ENCODE measurements around the gene MICAL3.

DNA sequence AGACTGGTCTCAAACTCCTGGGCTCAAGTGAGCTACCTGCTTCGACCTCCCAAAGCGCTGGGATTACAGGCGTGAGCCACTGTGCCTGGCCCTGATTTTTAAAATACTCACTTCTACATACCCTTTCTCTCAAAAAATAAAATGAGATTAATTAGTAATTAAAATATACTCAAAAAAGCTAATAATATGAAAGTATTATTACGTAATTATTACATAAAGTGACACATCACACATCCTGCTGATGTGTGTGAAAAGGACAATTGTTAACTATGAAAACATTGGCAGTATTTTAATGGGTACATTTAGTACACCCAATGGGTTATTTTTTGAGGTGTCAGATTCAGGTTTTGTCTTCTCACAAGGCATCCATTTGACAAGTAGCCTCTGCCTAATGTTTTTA, 21.4 kb upstream of the MICAL3 start:
- no peak for TF ChIP-seq TAF1 (IDR thresholded peaks at IDR 0.05; ENCODE audit: low read depth)
- TF ChIP-seq POLR2AphosphoS5 (IDR thresholded peaks at IDR 0.05), result no peak

Data from neural cell (in vitro differentiated cells).